COR-L47 (cell line): ENCODE results near the gene MAN2B2.
"Not testable (repeated sequence)": the region's sequence is repeated elsewhere in the genome, so short reads cannot be mapped to it uniquely, and the experiment has no call there.

ENCODE experiments used
- DNase-seq: peaks from one replicate; lab custom pipeline; 2025; lab: John Stamatoyannopoulos, UW

The MAN2B2 gene

DNA sequence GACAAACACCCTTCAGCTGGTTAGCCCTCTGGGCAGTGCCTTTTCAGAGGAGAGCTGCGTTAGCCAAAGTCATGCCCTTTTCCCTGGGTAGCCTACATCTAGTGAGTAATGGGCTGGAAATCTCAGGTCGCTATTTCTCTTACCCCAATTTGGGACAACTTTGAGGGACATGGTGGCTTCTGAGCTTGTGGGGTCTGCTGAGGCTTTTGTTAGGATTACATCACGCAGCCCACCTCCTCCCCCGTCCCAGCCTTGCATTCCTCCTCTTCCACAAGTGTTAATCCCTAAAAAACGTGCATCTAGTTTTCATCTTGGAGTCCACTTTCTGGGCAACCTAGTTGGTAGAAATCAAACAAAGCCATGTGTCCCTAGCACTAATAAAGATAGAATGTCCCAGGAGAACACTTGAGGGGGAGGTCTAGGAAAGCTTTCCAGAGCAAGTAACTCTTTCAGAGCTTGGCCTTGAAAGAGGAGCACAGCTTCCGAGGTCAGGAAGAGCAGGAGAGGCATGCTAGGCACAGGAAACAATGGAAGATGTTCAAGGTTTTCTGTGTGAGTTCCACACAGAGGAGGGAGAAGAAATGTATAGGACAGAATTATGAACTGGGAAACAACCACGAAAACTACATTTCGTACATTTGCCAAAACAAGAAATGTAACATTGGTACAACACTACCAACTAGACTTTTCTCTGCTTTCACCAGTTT, 68.3 kb downstream of the MAN2B2 start:
- no peak for DNase-seq

DNA sequence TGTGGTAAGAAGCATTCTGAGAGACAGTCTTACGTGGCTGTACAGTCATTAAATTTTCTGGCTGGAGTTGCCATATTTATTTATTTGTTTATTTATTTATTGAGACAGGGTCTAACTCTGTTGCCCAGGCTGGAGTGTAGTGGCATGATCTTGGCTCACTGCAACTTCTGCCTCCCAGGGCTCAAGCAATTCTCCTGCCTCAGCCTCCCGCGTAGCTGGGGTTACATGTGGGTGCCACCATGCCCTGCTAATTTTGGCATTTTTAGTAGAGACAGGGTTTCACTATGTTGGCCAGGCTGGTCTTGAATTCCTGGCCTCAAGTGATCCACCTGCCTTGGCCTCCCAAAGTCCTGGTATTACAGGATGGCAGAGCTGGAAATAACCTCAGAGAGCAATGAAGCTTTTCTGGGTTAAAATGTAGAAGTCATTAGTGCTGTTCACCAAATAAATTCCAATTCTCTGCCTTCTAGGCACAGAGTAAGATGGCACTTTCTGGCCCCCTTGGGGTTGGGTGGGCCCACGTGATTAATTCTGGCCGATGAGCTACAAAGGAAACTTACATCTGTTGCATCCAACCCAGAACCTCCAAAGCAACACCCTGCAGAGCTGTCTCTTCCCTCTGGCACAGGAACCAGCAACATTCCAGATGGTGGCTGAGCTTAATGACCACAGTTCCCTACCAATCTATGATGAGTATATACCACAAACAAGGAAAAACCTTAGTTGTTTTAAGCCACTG, 70.0 kb downstream of the MAN2B2 start:
- DNase-seq, result no peak

DNA sequence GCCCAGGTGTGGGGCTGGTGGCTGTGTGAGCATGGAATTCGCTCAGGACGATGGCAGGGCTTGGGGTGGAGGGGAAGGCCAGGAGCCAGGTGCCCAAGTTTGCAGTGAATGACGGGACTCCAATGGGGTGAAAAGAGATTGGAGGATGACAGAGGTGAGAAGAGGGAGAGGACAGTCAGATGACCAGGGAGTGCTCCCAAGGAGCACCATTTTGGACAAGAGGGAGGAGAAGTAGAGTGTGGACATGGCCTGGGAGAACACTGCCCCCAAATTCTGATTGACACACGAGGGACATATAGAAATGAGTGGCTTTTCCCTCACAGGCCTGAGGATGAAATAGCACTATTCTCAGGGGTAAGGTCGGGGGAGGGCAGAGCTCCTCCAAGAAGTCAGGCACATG, 72.2 kb downstream of the MAN2B2 start:
- no peak for DNase-seq

DNA sequence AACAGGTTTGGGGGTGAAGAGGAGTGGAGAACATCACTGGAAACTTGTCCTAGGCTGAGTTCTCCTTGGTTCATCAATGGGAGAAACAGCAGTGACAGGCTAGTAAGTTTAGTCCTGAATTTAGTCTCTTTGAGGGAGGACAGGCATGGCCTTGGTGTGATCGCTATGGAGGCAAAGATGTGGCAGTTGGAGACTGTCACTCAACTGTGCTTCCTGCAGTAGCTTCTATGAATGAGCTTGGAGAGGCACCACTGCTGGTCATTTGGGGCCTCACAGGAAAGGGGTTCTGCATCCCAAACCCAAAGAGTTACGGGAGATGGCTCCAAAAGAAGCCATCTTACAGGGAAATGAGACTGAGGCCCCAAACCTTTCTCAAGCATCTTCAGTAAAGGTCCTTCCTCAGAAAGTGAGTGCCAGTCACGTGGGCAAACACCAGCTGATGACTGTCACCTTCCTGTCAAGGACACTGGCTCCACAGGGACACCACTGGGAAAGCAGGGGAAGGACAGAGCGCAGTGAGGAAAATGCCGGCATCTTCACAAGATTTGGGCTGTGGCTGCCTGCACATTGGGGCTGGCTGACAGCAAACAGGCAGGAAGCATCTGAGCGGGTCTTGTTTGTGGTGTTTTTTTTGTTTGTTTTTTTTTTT, 72.7 kb downstream of the MAN2B2 start:
- DNase-seq, result no peak

DNA sequence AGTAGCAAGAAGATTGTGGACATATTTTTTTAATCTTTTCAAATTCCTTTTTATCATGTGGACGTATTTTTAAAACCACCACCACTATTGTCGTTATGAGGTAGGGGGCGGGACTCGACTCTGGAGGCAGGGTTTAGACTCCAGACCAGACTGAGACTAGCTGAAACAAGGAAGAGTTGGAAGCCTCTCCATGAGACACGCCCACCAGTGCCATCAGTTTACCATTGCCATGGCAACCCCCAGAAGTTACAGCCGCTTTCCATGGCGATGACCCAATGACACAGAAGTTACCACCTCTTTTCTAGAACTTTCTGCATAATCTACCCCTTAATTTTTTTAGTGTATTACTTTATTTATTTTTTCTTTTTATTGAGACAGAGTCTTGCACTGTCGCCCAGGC, 74.2 kb downstream of the MAN2B2 start:
- no peak for DNase-seq

DNA sequence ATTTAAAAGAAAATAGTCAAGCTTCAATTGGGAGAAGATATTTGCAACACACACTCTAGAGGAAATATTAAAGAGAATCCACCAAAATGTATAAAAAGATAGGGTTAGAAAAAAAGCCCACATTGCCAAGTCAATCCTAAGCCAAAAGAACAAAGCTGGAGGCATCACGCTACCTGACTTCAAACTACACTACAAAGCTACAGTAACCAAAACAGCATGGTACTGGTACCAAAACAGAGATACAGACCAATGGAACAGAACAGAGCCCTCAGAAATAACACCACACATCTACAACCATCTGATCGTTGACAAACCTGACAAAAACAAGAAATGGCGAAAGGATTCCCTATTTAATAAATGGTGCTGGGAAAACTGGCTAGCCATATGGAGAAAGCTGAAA, 79.2 kb downstream of the MAN2B2 start:
- DNase-seq, result not testable (repeated sequence)

DNA sequence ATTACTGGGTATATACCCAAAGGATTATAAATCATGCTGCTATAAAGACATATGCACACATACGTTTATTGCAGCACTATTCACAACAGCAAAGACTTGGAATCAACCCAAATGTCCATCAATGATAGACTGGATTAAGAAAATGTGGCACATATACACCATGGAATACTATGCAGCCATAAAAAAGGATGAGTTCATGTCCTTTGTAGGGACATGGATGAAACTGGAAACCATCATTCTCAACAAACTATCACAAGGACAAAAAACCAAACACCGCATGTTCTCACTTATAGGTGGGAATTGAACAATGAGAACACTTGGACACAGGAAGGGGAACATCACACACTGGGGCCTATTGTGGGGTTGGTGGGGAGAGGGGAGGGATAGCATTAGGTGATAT, 80.3 kb downstream of the MAN2B2 start:
- not testable (repeated sequence) for DNase-seq

DNA sequence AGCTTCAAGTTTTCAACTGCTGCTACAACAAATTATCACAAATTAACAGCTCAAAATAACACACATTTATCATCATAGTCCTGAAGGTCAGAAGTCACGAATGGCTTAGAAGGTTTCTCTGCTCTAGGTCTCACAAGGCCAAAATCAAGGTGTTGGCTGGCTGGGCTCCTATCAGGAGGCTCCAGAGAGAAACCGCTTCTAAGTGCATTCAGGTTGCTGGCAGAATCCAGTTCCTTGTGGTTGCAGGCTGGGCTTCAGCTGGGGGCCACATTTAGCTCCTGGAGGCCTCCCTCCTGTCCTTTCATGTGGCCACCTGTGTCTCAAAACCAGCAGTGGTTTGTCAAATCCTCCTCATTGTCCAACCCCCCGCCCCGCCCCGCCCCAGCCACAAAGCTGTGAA, 80.9 kb downstream of the MAN2B2 start:
- DNase-seq, result no peak

DNA sequence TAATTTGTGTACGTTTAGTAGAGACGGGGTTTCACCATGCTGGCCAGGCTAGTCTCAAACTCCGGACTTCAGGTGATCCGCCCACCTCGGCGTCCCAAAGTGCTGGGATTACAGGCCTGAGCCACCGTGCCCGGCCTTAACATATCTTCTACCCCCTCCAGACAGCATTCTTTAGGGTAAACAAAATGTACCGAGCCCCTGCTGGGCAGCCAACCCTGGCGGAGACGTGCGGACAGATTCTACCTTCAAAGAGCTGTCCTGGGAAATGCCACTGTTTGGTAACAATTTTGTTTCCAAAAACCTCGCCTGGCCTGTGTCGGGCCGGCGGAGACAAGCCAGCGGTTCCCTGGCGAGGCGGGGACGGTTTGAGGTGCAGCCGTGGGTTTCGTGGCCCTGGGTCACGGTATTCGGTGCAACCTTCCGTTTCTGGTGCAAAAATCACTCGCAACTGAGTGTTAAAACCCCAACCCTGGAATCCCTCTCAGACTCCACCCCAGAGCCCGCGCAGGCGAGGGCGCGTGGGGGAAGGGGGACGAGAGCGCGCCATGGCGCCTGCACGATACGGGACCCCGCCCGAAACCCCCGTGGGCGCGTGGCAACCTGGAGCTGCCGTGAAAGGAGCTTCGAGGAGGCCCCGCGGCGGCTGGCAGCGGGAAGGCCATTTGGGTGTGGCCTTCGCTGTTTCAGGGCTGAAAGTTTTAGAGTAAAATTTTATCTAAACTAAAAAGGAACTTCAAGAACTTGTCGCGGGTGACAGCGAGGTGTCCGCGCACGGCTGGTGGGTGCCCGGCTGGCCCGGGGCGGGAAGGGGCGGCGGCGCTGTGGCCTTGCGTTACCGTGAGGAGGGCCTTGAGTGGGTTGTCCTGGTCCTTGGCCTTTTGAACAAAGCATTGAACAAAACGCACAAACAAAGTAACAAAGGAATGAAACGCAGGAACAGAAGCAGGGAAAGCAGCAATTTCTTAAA, 82.5 kb downstream of the MAN2B2 start:
- DNase-seq, result no peak

DNA sequence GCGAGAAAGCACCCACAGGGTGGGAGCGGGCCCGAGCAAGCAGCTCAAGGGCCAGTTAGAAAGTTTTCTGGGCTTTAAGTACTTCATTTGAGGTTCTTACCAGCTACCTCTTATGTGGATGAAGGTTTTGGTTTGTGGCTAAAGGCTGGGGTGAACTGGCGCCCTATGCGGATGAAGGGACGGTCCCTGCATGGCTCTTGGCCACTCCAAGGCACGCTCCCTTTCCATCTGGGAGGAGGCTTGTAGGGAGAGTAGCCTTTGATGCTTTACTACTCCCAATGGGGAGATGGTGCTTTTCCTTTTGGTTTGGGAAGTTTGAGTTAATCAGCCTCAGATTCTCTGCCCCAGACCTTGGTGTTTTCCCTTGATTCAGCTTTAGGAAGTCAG, 83.2 kb downstream of the MAN2B2 start:
- DNase-seq, result no peak

DNA sequence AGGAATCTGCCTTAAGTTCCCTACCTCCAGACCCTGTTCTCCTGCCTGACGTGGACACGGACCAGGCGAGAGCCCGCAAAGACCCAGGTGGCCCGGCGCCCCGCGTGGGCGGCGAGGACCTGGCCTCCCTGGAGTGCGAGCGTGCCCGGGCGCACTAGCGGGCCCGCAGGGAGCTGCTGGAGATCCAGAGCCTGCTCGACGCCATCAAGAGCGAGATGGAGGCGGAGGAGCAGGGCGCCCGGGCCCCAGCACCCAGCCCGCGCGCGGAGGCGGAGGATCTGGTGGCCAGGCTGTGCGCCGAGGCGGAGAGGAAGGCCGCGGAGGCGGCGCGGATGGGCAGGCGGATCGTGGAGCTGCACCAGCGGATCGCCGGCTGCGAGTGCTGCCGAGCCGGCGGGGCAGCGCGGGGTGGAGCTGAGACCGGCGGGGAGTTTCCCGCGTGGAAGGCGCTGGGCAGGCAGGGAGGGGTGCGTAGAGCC, 83.6 kb downstream of the MAN2B2 start:
- no peak for DNase-seq

DNA sequence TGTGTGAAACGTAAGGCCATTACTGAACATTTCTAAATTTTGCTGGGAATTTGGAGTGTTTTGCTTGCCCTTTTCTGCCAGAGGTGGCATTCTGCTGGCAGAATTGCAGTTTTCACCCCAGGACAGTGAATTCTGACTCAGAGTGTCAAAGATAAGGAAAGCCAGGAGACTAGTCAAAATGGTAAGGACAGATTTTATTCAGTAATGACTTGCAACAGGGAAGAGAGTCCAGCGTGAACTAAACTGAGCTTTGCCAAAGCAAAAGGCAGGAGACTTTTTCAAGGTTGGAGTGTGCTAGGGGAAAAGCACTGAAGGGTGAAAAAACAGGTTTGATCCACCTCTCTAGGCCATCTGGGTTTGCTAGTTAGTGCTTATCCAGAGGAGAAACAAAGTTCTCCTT, 84.9 kb downstream of the MAN2B2 start:
- DNase-seq, result no peak

DNA sequence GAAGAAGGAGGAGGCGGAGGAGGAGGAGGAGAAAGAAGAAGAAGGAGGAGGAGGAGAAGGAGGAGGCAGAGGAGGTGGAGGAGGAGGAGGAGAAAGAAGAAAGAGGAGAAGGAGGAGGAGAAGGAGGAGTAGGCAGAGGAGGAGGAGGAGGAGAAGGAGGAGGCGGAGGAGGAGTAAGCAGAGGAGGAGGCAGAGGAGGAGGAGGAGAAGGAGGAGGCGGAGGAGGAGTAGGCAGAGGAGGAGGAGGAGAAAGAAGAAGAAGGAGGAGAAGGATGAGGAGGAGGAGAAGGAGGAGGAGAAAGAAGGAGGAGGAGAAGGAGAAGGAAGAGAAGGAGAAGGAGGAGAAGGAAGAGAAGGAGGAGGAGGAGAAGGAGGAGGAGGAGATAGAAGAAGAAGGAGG, 85.4 kb downstream of the MAN2B2 start:
- DNase-seq, result no peak

DNA sequence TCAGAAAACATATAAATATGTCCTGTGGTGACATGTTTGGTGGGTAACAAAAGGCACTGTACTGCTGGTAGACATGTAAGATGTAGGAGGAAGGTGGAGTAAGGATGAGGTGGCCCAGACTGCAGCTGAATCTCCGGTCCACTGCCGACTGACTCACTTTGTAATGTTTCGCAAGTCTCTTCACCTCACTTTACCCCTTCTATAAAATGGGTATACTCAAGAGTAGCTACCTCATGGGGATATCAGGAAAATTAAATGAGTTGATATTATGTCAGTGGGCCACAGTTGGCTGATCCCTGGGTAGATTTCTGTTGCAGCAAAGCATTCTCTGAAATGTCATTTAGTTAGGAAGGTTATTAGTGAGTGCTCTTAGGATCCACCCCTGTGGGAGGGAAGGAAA, 87.6 kb downstream of the MAN2B2 start:
- no peak for DNase-seq

DNA sequence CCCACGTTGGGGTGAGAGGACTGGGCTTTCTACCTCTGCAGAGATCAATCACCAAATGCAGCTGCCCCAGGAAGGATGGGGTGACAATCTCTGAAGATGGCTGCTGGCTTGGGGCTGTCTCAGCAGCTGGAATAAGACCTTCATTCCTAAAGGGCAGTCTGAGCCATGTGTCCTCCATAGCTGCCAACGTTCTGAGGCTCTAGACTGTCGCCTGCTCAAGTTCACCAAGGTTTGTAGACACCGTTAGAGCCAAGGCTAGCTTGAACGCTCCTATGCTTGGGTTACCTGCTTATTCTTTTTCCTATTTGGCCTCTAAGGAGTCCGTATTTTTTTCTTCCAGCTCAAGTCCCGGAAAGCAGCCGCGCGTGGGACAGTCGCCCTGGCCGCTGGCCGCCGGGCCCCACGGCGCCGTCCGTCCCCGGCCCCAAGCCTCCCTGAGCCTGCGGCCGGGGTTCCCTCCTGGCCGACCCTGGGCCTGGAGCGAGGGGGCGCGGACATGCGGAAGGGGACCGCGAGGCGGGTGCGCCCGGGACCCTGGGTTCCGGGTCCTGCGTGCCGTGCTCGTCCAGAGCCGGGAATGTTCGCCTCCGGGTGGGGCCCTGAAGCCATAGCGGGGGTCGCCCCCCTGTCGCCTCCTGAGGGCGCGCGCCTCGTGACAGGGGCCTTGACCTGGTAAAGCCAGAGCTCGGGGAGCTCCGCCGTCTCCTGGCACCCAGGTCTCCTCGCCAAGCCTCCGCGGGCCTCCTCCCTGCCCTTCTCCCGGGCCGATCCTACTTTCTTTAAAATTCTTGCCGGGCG, 88.8 kb downstream of the MAN2B2 start:
- no peak for DNase-seq

DNA sequence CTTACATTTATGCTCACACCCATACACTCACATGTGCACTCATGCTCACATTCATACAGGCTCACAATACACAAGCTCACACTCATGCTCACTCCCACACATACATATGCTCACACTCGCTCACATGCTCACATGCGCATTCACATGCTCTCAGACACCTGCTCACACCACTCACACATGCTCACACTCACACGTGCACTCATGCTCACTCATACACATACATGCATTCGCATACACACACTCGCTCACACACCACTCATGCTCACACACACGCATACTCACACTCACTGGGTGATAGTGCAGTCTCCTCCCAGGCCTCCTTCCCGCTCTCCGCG, 90.3 kb downstream of the MAN2B2 start:
- no peak for DNase-seq

DNA sequence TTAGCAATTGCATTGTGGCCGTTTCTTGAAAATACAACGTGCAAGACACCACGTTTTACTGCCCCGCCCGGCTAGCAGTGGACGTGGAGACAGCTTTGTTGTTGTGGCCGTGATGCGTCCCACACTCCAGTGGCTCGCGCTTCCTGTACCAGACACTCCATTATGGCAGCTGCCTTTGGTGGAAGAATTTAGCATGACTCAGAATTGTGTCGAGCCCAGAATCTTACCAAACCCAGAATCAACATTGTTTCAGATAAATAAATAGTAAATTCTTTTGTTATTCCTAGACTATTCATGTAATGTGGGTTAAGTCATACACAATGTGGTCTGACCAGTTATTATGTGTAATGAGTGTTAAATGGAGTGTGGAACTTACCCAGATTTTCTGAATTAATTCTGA, 93.4 kb downstream of the MAN2B2 start:
- DNase-seq, result no peak

DNA sequence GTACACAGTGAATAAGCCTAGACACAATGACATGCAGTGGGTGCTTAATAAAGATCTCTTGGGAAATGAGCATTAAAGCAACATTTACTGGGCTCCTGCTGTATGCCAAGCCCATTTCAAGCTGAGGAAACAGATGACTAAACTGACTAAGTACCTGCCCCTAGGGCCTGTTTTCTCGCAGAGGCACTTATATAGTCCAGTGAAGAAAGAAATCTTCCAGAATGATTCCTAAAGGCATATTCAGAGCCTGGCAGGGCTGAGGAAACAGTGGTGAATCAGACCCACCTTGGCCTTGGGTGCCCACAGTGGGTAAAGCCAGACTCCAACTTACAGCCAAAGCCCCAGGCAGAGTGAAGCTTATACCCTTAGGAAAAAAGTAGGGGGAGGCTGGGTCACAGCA, 96.7 kb downstream of the MAN2B2 start:
- no peak for DNase-seq

DNA sequence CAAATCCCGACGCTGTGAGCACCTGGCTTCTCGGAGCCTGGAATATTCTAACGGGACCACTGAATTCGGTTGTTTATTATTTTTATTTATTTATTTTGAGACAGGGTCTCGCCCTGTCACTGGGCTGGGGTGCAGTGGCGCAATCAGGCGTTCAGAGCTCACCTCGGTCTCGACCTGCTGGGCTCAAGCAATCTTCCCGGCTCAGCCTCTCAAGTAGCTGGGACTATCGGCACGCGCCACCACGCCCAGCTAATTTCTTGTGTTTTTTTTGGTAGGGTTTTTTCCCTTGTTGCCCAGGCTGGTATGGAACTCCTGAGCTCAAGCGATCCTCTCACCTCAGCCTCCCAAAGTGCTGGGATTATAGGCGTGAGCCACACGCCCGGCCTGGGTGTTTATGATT, 97.1 kb downstream of the MAN2B2 start:
- DNase-seq, result no peak

DNA sequence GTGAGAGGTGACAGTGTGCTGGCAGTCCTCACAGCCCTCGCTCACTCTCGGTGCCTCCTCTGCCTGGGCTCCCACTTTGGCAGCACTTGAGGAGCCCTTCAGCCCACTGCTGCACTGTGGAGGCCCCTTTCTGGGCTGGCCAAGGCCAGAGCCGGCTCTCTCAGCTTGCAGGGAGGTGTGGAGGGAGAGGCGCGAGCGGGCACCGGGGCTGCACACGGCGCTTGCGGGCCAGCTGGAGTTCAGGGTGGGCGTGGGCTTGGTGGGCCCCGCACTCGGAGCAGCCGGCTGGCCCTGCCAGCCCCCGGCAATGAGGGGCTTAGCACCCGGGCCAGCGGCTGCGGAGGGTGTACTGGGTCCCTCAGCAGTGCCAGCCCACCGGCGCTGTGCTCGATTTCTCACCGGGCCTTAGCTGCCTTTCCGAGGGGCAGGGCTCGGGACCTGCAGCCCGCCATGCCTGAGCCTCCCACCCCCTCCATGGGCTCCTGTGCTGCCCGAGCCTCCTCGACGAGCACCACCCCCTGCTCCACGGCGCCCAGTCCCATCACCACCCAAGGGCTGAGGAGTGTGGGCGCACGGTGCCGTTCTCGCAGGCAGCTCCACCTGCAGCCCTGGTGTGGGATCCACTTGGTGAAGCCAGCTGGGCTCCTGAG, 97.7 kb downstream of the MAN2B2 start:
- not testable (repeated sequence) for DNase-seq
